B cell (primary cell): ENCODE results near the gene BRAF.
"Not testable (repeated sequence)": the region's sequence is repeated elsewhere in the genome, so short reads cannot be mapped to it uniquely, and the experiment has no call there.

Source experiments
- EZH2 ChIP-seq: IDR thresholded peaks from 2 replicates; pipeline ENCODE4 v1.6.1; 2012; ENCODE audit warnings: borderline replicate concordance, low read depth, mild to moderate bottlenecking, moderate library complexity, low read length; ENCODE audit not compliant: insufficient read depth, poor library complexity, severe bottlenecking
- TF ChIP-seq, protein P1 (sequence below): fragments of 200-600 bp; IDR thresholded peaks from one replicate; pipeline ENCODE4 v1.8.0; 2022; ENCODE audit warnings: antibody characterized with exemption, mild to moderate bottlenecking

DNA sequence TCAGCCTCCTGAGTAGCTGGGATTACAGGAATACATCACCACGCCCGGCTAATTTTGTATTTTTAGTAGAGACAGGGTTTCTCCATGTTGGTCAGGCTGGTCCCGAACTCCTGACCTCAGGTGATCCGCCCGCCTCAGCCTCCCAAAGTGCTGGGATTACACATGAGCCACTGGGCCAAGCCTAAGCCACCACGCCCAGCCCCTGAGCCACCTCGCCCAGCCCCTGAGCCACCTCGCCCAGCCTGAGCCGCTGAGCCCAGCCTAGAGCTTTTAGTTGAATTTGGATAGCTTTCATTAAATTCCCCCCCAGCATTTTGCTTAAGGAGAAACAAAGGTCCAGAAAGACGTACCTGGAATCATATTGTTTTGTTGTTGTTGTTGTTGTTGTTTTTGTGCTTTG is 254.9 kb downstream of the BRAF start:
- TF ChIP-seq, protein P1, sequence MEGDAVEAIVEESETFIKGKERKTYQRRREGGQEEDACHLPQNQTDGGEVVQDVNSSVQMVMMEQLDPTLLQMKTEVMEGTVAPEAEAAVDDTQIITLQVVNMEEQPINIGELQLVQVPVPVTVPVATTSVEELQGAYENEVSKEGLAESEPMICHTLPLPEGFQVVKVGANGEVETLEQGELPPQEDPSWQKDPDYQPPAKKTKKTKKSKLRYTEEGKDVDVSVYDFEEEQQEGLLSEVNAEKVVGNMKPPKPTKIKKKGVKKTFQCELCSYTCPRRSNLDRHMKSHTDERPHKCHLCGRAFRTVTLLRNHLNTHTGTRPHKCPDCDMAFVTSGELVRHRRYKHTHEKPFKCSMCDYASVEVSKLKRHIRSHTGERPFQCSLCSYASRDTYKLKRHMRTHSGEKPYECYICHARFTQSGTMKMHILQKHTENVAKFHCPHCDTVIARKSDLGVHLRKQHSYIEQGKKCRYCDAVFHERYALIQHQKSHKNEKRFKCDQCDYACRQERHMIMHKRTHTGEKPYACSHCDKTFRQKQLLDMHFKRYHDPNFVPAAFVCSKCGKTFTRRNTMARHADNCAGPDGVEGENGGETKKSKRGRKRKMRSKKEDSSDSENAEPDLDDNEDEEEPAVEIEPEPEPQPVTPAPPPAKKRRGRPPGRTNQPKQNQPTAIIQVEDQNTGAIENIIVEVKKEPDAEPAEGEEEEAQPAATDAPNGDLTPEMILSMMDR: not testable (repeated sequence)
- TF ChIP-seq EZH2: not testable (repeated sequence)
